ENCODE results near the gene PRRX2. TPM values are rescaled to one million over a fixed set of nuclear protein-coding genes. Genes with fewer than 3 reads are reported as not detected.

The PRRX2 gene
- total and polyA plus RNA-seq, 2 experiments from 2014 or later = 5.8 to 8.3 TPM

DNA sequence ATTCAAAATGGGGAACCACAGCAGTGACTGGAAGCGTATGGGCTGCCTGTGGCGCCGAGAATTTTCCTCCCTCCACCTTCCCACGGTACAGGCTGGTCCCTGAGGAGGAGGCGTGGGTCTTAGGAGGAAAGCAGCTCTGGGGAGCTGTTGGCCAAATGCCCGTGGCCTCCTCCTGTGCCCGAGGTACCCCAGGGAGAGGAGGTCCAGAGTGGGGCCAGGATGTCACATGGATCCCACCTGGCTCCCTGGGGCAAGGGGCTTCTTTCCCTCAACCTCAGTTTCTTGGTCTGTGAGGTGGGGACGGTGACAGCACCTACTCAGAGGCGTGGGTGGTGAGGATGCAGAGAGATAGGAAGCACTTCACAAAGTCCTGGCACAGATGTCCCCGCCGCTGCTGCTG, 16.5 kb downstream of the PRRX2 start (continued):
- TF ChIP-seq STAT1 (IDR thresholded peaks at IDR 0.05; ENCODE audit: unreplicated experiment) (no peak), JUNB (IDR thresholded peaks at IDR 0.05; ENCODE audit: unreplicated experiment) (no peak), CTCF (conservative IDR thresholded peaks at IDR 0.05; ENCODE audit: low read depth in 2 of 2) (no peak), NANOG (IDR thresholded peaks at IDR 0.05; ENCODE audit: borderline replicate concordance) (no peak)
- TF ChIP-seq, protein P1, sequence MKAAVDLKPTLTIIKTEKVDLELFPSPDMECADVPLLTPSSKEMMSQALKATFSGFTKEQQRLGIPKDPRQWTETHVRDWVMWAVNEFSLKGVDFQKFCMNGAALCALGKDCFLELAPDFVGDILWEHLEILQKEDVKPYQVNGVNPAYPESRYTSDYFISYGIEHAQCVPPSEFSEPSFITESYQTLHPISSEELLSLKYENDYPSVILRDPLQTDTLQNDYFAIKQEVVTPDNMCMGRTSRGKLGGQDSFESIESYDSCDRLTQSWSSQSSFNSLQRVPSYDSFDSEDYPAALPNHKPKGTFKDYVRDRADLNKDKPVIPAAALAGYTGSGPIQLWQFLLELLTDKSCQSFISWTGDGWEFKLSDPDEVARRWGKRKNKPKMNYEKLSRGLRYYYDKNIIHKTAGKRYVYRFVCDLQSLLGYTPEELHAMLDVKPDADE (IDR thresholded peaks at IDR 0.05) = no peak

DNA sequence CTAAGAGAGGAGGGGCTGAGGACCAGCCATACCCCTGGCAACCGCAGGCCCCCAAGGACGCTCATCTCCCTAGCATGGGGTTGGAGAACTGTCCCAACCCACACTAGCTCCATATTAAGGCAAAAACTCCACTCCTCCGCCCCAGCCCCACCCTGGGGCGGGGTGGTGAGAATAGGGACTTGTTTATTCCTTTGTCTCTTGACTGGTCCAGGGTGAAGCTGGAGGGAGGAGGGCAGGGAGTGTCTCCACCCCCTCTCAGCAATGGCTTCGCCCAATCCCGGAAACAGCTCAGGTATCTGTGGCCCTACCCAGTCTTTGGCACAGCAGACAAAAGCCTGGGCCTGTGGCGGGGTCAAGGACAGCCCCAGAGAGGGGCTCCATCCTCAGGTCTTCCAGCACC, 16.9 kb downstream of the PRRX2 start:
- H3K79me2 ChIP-seq (replicated peaks; ENCODE audit: insufficient read depth) = no peaks in the 10 kb centered on the region
- H3K36me3 ChIP-seq (ENCODE audit: insufficient read depth) = no peaks in the 10 kb centered on the region
- no peaks in the 10 kb centered on the region for H3K27me3 ChIP-seq (ENCODE audit: insufficient read depth)
- H3K4me3 ChIP-seq = no peak overlapping the region
- no peaks in the 10 kb centered on the region for H3F3A ChIP-seq (replicated peaks; ENCODE audit: low read depth)
- H3K4me1 Mint-ChIP-seq = peaks cover 9% of the 10 kb centered on the region
- H3K4me2 ChIP-seq = no peak overlapping the region
- no peaks in the 10 kb centered on the region for H3K9me2 ChIP-seq (ENCODE audit: insufficient read depth)
- ATAC-seq (no peak), DNase-seq (ENCODE audit: low spot score) (no peak)
- no peak overlapping the region for H3K4me3 Mint-ChIP-seq
- H4K20me1 ChIP-seq (replicated peaks; ENCODE audit: insufficient read depth) = no peaks in the 10 kb centered on the region
- H3K27ac Mint-ChIP-seq = no peak overlapping the region
- no peak for TF ChIP-seq CTCF (conservative IDR thresholded peaks at IDR 0.05; ENCODE audit: low read depth in 2 of 2)
- TF ChIP-seq EZH2phosphoT487 (IDR thresholded peaks at IDR 0.05; ENCODE audit: unreplicated experiment) = no peak
- no peaks in the 10 kb centered on the region for H3K36me3 Mint-ChIP-seq (ENCODE audit: low read depth)
- no peak overlapping the region for H2AFZ ChIP-seq
- no peaks in the 10 kb centered on the region; the same call in 2 of the 3 replicates for H3K9me3 Mint-ChIP-seq
- no peaks in the 10 kb centered on the region for H3K4me1 ChIP-seq (ENCODE audit: insufficient read depth)
- no peak overlapping the region for H3K27ac ChIP-seq (ENCODE audit: low read depth)
- peaks cover 9% of the 10 kb centered on the region for H3K27me3 Mint-ChIP-seq (ENCODE audit: insufficient read depth, low read depth, poor library complexity)

GRCh38 chr9:129685220-129685932, 19.9 kb downstream of the PRRX2 start:
- H3K27ac ChIP-seq (ENCODE audit: low read depth) = no peak overlapping the region
- H3K27ac Mint-ChIP-seq = no peak overlapping the region
- H3K79me2 ChIP-seq (replicated peaks; ENCODE audit: insufficient read depth) = no peaks in the 10 kb centered on the region
- H2AFZ ChIP-seq = no peak overlapping the region
- DNase-seq (ENCODE audit: low spot score) (no peak), ATAC-seq (no peak)
- H3K36me3 Mint-ChIP-seq (ENCODE audit: low read depth) = no peaks in the 10 kb centered on the region
- H3K4me1 Mint-ChIP-seq = peaks cover 7% of the 10 kb centered on the region
- H4K20me1 ChIP-seq (replicated peaks; ENCODE audit: insufficient read depth) = no peaks in the 10 kb centered on the region
- H3K9me3 Mint-ChIP-seq = no peaks in the 10 kb centered on the region; the same call in 2 of the 3 replicates
- H3K4me2 ChIP-seq = no peak overlapping the region
- H3K4me3 ChIP-seq = no peak overlapping the region
- H3K4me1 ChIP-seq (ENCODE audit: insufficient read depth) = no peaks in the 10 kb centered on the region
- no peaks in the 10 kb centered on the region for H3K36me3 ChIP-seq (ENCODE audit: insufficient read depth)
- no peaks in the 10 kb centered on the region for H3F3A ChIP-seq (replicated peaks; ENCODE audit: low read depth)
- H3K9me2 ChIP-seq (ENCODE audit: insufficient read depth) = no peaks in the 10 kb centered on the region
- H3K27me3 ChIP-seq (ENCODE audit: insufficient read depth) = no peaks in the 10 kb centered on the region
- no peak overlapping the region for H3K4me3 Mint-ChIP-seq
- H3K27me3 Mint-ChIP-seq (ENCODE audit: insufficient read depth, low read depth, poor library complexity) = peaks cover 7% of the 10 kb centered on the region
- TF ChIP-seq EZH2phosphoT487 (IDR thresholded peaks at IDR 0.05; ENCODE audit: unreplicated experiment) (no peak), ZNF331 (CRISPR knock-in tag; IDR thresholded peaks at IDR 0.05; ENCODE audit: low read depth) (no peak), EZH2 (IDR thresholded peaks at IDR 0.05; ENCODE audit: low read depth, unreplicated experiment) (no peak), JUNB (IDR thresholded peaks at IDR 0.05; ENCODE audit: unreplicated experiment) (no peak), CREB1 (CRISPR knock-in tag; IDR thresholded peaks at IDR 0.05; ENCODE audit: low read depth) (no peak), NANOG (IDR thresholded peaks at IDR 0.05; ENCODE audit: borderline replicate concordance) (no peak)
- TF ChIP-seq, protein P1 (IDR thresholded peaks at IDR 0.05) = no peak

Measured in GM23338 (cell line).